Ecto neural progenitor cell (in vitro differentiated cells): ENCODE results near the gene DRAP1.
A peak's percentile ranks its signal among the peaks of the same experiment; 100 is the strongest.

Source experiments
- DNase-seq: peaks from one replicate; pipeline ENCODE4 v3.0.0-alpha.2; 2018; ENCODE audit warnings: low spot score

Gene DRAP1

GRCh38 chr11:65919141-65919572 is at the start of gene DRAP1:
Gene DRAP1 (plus strand): TSS chr11:65919426. CDS start chr11:65919502, 76 bp downstream.
- peak; percentile 100 for DNase-seq

- no peak for DNase-seq
Measured at GRCh38 chr11:65869643-65870306, 49.5 kb upstream of the DRAP1 start.

- no peak for DNase-seq
Measured at GRCh38 chr11:65870307-65870658, 48.9 kb upstream of the DRAP1 start.

GRCh38 chr11:65870706-65871681 is 48.2 kb upstream of the DRAP1 start:
- no peak for DNase-seq

GRCh38 chr11:65871811-65872548 is 47.2 kb upstream of the DRAP1 start:
- no peak for DNase-seq

GRCh38 chr11:65872586-65873317 is 46.5 kb upstream of the DRAP1 start, which contains the start of gene EFEMP2:
Gene EFEMP2 (minus strand): TSS chr11:65872800. CDS start chr11:65872354, 446 bp downstream.
- DNase-seq = no peak

- peak; percentile 96 for DNase-seq
Measured at GRCh38 chr11:65873318-65874156, 45.7 kb upstream of the DRAP1 start.

GRCh38 chr11:65879617-65880016 is 39.6 kb upstream of the DRAP1 start, which contains the start of gene CTSW:
Gene CTSW (plus strand): TSS chr11:65879837. CDS start chr11:65879855, 18 bp downstream.
- no peak for DNase-seq

- DNase-seq = no peak
Measured at GRCh38 chr11:65880027-65880426, 39.2 kb upstream of the DRAP1 start.

GRCh38 chr11:65880844-65881421 is 38.3 kb upstream of the DRAP1 start:
- no peak for DNase-seq

GRCh38 chr11:65882120-65883057 is 36.8 kb upstream of the DRAP1 start:
- DNase-seq = no peak

- DNase-seq = no peak
Measured at GRCh38 chr11:65883058-65883761, 36.0 kb upstream of the DRAP1 start.

- DNase-seq = no peak
Measured at GRCh38 chr11:65883786-65884715, 35.2 kb upstream of the DRAP1 start.

GRCh38 chr11:65884716-65885092 is 34.5 kb upstream of the DRAP1 start:
- DNase-seq = peak; percentile 87

- no peak for DNase-seq
Measured at GRCh38 chr11:65885231-65885630, 34.0 kb upstream of the DRAP1 start.

- no peak for DNase-seq
Measured at GRCh38 chr11:65885808-65886536, 33.3 kb upstream of the DRAP1 start.
